ENCODE results near the gene PMF1.

GRCh38 chr1:156230473-156230837 is 17.6 kb downstream of the PMF1 start:
- TF ChIP-seq CTCF (IDR thresholded peaks at IDR 0.05; ENCODE audit: low read depth, low read length, missing input control) = no peak
- no peak for TF ChIP-seq MAX (IDR thresholded peaks at IDR 0.05)
- no peak for TF ChIP-seq FOXA1 (IDR thresholded peaks at IDR 0.05)
- no peak for TF ChIP-seq ZBTB33 (IDR thresholded peaks at IDR 0.05)
- no peak for TF ChIP-seq SP1 (IDR thresholded peaks at IDR 0.05)
- no peak for TF ChIP-seq GABPA (IDR thresholded peaks at IDR 0.05 in 1 of 2, conservative IDR thresholded peaks at IDR 0.05 in 1 of 2)

Measured in liver (tissue), 3 donors.